ENCODE data around the gene EIF1. TPM values are rescaled to one million over a fixed set of nuclear protein-coding genes. Genes with fewer than 3 reads are reported as not detected.

The EIF1 gene
- total RNA-seq, 1 donor from 2014 or later = 943 TPM

GRCh38 chr17:41711669-41712400 lies 23.1 kb downstream of the EIF1 start, which contains the start of gene GAST:
TSS of gene GAST (plus strand) at chr17:41712331. CDS start at chr17:41715437, 3,106 bp downstream.
- ATAC-seq (peak in 1 of 2 donors; percentile 14), DNase-seq (no peak)
- TF ChIP-seq CTCF (IDR thresholded peaks at IDR 0.05) = no peak
- H3K36me3 ChIP-seq = no peaks in the 10 kb centered on the region
- no peak within 1 kb of the TSS for H3K27ac ChIP-seq
- intact Hi-C loops (cut with DNase I) = no loop called here
- no peak within 1 kb of the TSS for H3K4me3 ChIP-seq
- peaks cover 6% of the 10 kb centered on the region for H3K27me3 ChIP-seq (ENCODE audit: low read depth)
- H3K4me1 ChIP-seq = no peaks in the 10 kb centered on the region
- no peaks in the 10 kb centered on the region for H3K9me3 ChIP-seq

- Histone ChIP-seq H3K27ac (no peak overlapping the region), H3K27me3 (ENCODE audit: low read depth) (no peaks in the 10 kb centered on the region), H3K9me3 (no peaks in the 10 kb centered on the region), H3K36me3 (no peaks in the 10 kb centered on the region), H3K4me1 (no peaks in the 10 kb centered on the region), H3K4me3 (no peak overlapping the region)
- DNase-seq = no peak
- no peak for TF ChIP-seq CTCF (IDR thresholded peaks at IDR 0.05)
- intact Hi-C loops (cut with DNase I) = no loop called here
- peak in 1 of 2 donors; percentile 34 for ATAC-seq
These were observed 29.0 kb downstream of the EIF1 start for GRCh38 chr17:41717408-41718286.

- no peaks in the 10 kb centered on the region for H3K4me1 ChIP-seq
- no peak for TF ChIP-seq CTCF (IDR thresholded peaks at IDR 0.05)
- H3K9me3 ChIP-seq = no peaks in the 10 kb centered on the region
- no peaks in the 10 kb centered on the region for H3K36me3 ChIP-seq
- ATAC-seq = peak in 1 of 2 donors; percentile 12
- intact Hi-C loops (cut with DNase I) = no loop called here
- H3K4me3 ChIP-seq = no peak overlapping the region
- H3K27me3 ChIP-seq (ENCODE audit: low read depth) = no peaks in the 10 kb centered on the region
- no peak overlapping the region for H3K27ac ChIP-seq
- no peak for DNase-seq
These were observed 29.6 kb downstream of the EIF1 start for GRCh38 chr17:41718287-41718645.

- no peak for TF ChIP-seq CTCF (IDR thresholded peaks at IDR 0.05)
- intact Hi-C loops (cut with DNase I) = no loop called here
- H3K4me1 ChIP-seq = no peaks in the 10 kb centered on the region
- H3K27ac ChIP-seq = no peak overlapping the region
- no peaks in the 10 kb centered on the region for H3K9me3 ChIP-seq
- DNase-seq (no peak), ATAC-seq (no peak)
- H3K4me3 ChIP-seq = no peak overlapping the region
- H3K36me3 ChIP-seq = no peaks in the 10 kb centered on the region
- no peaks in the 10 kb centered on the region for H3K27me3 ChIP-seq (ENCODE audit: low read depth)
These were observed 33.5 kb downstream of the EIF1 start for GRCh38 chr17:41722231-41722630.

GRCh38 chr17:41723801-41724475 lies 35.3 kb downstream of the EIF1 start:
- no peak for TF ChIP-seq CTCF (IDR thresholded peaks at IDR 0.05)
- ATAC-seq (peak in 1 of 2 donors; percentile 31), DNase-seq (no peak)
- intact Hi-C loops (cut with DNase I) = no loop called here
- Histone ChIP-seq H3K9me3 (no peaks in the 10 kb centered on the region), H3K4me1 (no peaks in the 10 kb centered on the region), H3K36me3 (no peaks in the 10 kb centered on the region), H3K4me3 (no peak overlapping the region), H3K27ac (no peak overlapping the region), H3K27me3 (ENCODE audit: low read depth) (no peaks in the 10 kb centered on the region)

All from lower lobe of right lung (tissue), 2 donors.